ENCODE measurements around the gene YIF1A.

The YIF1A gene

GRCh38 chr11:66316849-66317251 is 27.9 kb upstream of the YIF1A start, which contains the start of gene CD248 (continued):
- TF ChIP-seq ZNF280D (tag by site-specific recombination; IDR thresholded peaks at IDR 0.05), result no peak
- TF ChIP-seq ZNF175 (tag by site-specific recombination; IDR thresholded peaks at IDR 0.05), result no peak
- no peak for TF ChIP-seq ZNF174 (tag by site-specific recombination; IDR thresholded peaks at IDR 0.05)
- TF ChIP-seq ZFP37 (tag by site-specific recombination; IDR thresholded peaks at IDR 0.05), result no peak

- Histone ChIP-seq H3K9me3 (ENCODE audit: control insufficient read depth, insufficient read depth, low read depth, low read length) (no peaks in the 10 kb centered on the region), H3K4me1 (ENCODE audit: control insufficient read depth, insufficient read depth, low read length) (no peaks in the 10 kb centered on the region), H3K27ac (ENCODE audit: extremely low read depth, low read depth, low read length) (no peak overlapping the region), H3K4me3 (ENCODE audit: low read depth, low read length) (no peak overlapping the region), H3K36me3 (ENCODE audit: control insufficient read depth in 2 of 2, insufficient read depth in 1 of 2, low read length in 2 of 2) (no peaks in the 10 kb centered on the region)
- TF ChIP-seq ZBTB1 (tag by site-specific recombination; IDR thresholded peaks at IDR 0.05) (no peak), ZNF19 (tag by site-specific recombination; IDR thresholded peaks at IDR 0.05; ENCODE audit: low read depth) (no peak), ZNF280C (tag by site-specific recombination; IDR thresholded peaks at IDR 0.05) (no peak), ZNF791 (tag by site-specific recombination; IDR thresholded peaks at IDR 0.05) (no peak), YY2 (tag by site-specific recombination; IDR thresholded peaks at IDR 0.05) (no peak), KLF8 (tag by site-specific recombination; IDR thresholded peaks at IDR 0.05) (no peak), ZNF521 (tag by site-specific recombination; IDR thresholded peaks at IDR 0.05) (no peak), GLIS1 (tag by site-specific recombination; IDR thresholded peaks at IDR 0.05) (no peak), ZFP3 (tag by site-specific recombination; IDR thresholded peaks at IDR 0.05; ENCODE audit: low read depth) (no peak), ZNF423 (tag by site-specific recombination; IDR thresholded peaks at IDR 0.05) (no peak), ZNF830 (tag by site-specific recombination; IDR thresholded peaks at IDR 0.05; ENCODE audit: low read depth) (no peak), SP2 (tag by site-specific recombination; IDR thresholded peaks at IDR 0.05) (no peak), ZNF341 (tag by site-specific recombination; IDR thresholded peaks at IDR 0.05; ENCODE audit: low read depth) (no peak), ZSCAN18 (tag by site-specific recombination; IDR thresholded peaks at IDR 0.05) (no peak), ZNF335 (tag by site-specific recombination; conservative IDR thresholded peaks at IDR 0.05) (no peak), ZNF621 (tag by site-specific recombination; IDR thresholded peaks at IDR 0.05) (no peak), ZNF155 (tag by site-specific recombination; IDR thresholded peaks at IDR 0.05) (no peak), ZNF157 (tag by site-specific recombination; IDR thresholded peaks at IDR 0.05) (no peak), ZNF394 (tag by site-specific recombination; IDR thresholded peaks at IDR 0.05; ENCODE audit: borderline replicate concordance) (no peak)
- CTCF ChIA-PET, result interaction anchor here (0.6 to 1.1 kb wide), 2 partner anchors 17 to 45 kb away, joined by 3 to 5 read pairs; no protein-coding TSS in a partner anchor
- POLR2A ChIA-PET, result interaction anchor here (0.5 to 1.2 kb wide), 3 partner anchors 20 to 234 kb away, joined by 3 read pairs; partner anchors contain the start of gene RIN1
Observed at GRCh38 chr11:66315921-66316811, 27.2 kb upstream of the YIF1A start.

All from HEK293 (cell line).